CD4-positive, alpha-beta T cell treated with Interferon gamma for 1 hour (primary cell): ENCODE data around the gene MDFI.
"Not testable (repeated sequence)": the region's sequence is repeated elsewhere in the genome, so short reads cannot be mapped to it uniquely, and the experiment has no call there.

Experiments
- DNase-seq: peaks from one replicate; pipeline ENCODE4 v3.0.0-alpha.2; 2020

MDFI gene

GRCh38 chr6:41602864-41603608, 35.2 kb upstream of the MDFI start:
- peak; percentile 73 for DNase-seq

GRCh38 chr6:41604006-41604405, 34.3 kb upstream of the MDFI start:
- no peak for DNase-seq

GRCh38 chr6:41605649-41606048, 32.6 kb upstream of the MDFI start:
- DNase-seq, result no peak

- no peak for DNase-seq
Observed at GRCh38 chr6:41607036-41607435, 31.2 kb upstream of the MDFI start.

GRCh38 chr6:41607736-41608135, 30.5 kb upstream of the MDFI start:
- DNase-seq, result no peak

GRCh38 chr6:41608443-41609151, 29.7 kb upstream of the MDFI start:
- no peak for DNase-seq

GRCh38 chr6:41614715-41615114, 23.6 kb upstream of the MDFI start:
- DNase-seq, result no peak

GRCh38 chr6:41615311-41615710, 23.0 kb upstream of the MDFI start:
- DNase-seq, result no peak

GRCh38 chr6:41618598-41618997, 19.7 kb upstream of the MDFI start:
- DNase-seq, result no peak

GRCh38 chr6:41619193-41619592, 19.1 kb upstream of the MDFI start:
- not testable (repeated sequence) for DNase-seq

- DNase-seq, result no peak
Observed at GRCh38 chr6:41621367-41621766, 16.9 kb upstream of the MDFI start.

GRCh38 chr6:41621802-41622201, 16.5 kb upstream of the MDFI start:
- no peak for DNase-seq

- DNase-seq, result no peak
Observed at GRCh38 chr6:41622206-41622988, 15.9 kb upstream of the MDFI start.

- no peak for DNase-seq
Observed at GRCh38 chr6:41623330-41623729, 14.9 kb upstream of the MDFI start.

GRCh38 chr6:41624621-41625380, 13.5 kb upstream of the MDFI start:
- no peak for DNase-seq

- DNase-seq, result no peak
Observed at GRCh38 chr6:41625442-41625841, 12.8 kb upstream of the MDFI start.

GRCh38 chr6:41626022-41626421, 12.2 kb upstream of the MDFI start:
- DNase-seq, result no peak

- no peak for DNase-seq
Observed at GRCh38 chr6:41626917-41627316, 11.4 kb upstream of the MDFI start.

GRCh38 chr6:41629128-41629527, 9.1 kb upstream of the MDFI start:
- no peak for DNase-seq

GRCh38 chr6:41630069-41630468, 8.2 kb upstream of the MDFI start:
- no peak for DNase-seq

GRCh38 chr6:41630946-41631345, 7.3 kb upstream of the MDFI start:
- no peak for DNase-seq

- DNase-seq, result no peak
Observed at GRCh38 chr6:41633056-41633634, 5.1 kb upstream of the MDFI start.

- no peak for DNase-seq
Observed at GRCh38 chr6:41634657-41635056, 3.6 kb upstream of the MDFI start.
